GM12878 (cell line): ENCODE measurements around the gene LIPN. TPM values are rescaled to one million over a fixed set of nuclear protein-coding genes. Genes with fewer than 3 reads are reported as not detected.

Experiments
- ATAC-seq: fragments of 200-7000 bp; cut with Tn5 transposase; 3 replicates; pipeline ENCODE4 v1.9.1; 2020; ENCODE audit warnings: mild to moderate bottlenecking, moderate library complexity
- BruUV-seq: library from RNA; stranded (reverse); fragments of 400-500 nt; replicated peaks from 2 replicates; lab custom pipeline; 2021; lab: Mats Ljungman, UMichigan
- CTCF ChIA-PET: fragments of 300-600 bp; sonication (Branson Sonifier 250); formaldehyde crosslinking; extraction: SDS; loops from one replicate; lab custom pipeline; 2021; ENCODE audit warnings: inconsistent platforms; lab: Yijun Ruan, JAX
- POLR2A ChIA-PET: fragments of 350-600 bp; formaldehyde crosslinking; extraction: SDS; loops from one replicate; lab custom pipeline; 2021; ENCODE audit warnings: inconsistent platforms; lab: Charles Lee
- RAD21 ChIA-PET: fragments of 300-600 bp; sonication (Branson Sonifier 250); formaldehyde crosslinking; loops from one replicate; lab custom pipeline; 2023; ENCODE audit warnings: antibody characterized with exemption; ENCODE audit not compliant: unreplicated experiment; lab: Charles Lee
- SMC1A ChIA-PET: fragments of 300-600 bp; sonication (Branson Sonifier 250); formaldehyde crosslinking; loops from one replicate; lab custom pipeline; 2023; ENCODE audit not compliant: unreplicated experiment, uncharacterized antibody; lab: Charles Lee
- DNase-seq: peaks from one replicate; pipeline ENCODE4 v3.0.0-alpha.2; 2011; ENCODE audit warnings: low read depth, low spot score
- FAIRE-seq: peaks from 3 replicates; lab custom pipeline; 2011; peaks lifted over from hg19 to GRCh38; lab: Jason Lieb, UNC
- H2AFZ ChIP-seq: 2 replicates; pipeline ENCODE4 v1.6.0; 2011; ENCODE audit warnings: low read depth, low read length, control low read depth; ENCODE audit not compliant: control insufficient read depth
- H3K27ac ChIP-seq: 2 replicates; pipeline ENCODE4 v1.5.1; 2011; ENCODE audit warnings: control low read depth; ENCODE audit not compliant: control insufficient read depth, insufficient read depth
- H3K27me3 ChIP-seq, 2 experiments: replicated peaks in 1 of 2; 2 replicates each; pipeline versions ENCODE4 v1.6.0 to v1.6.1; 2011; ENCODE audit warnings: low read length in 1 of 2; ENCODE audit not compliant: control insufficient read depth in 2 of 2, insufficient read depth in 2 of 2
- H3K36me3 ChIP-seq, 2 experiments: 2 replicates each; pipeline ENCODE4 v1.5.1; 2011; ENCODE audit warnings: low read length in 1 of 2; ENCODE audit not compliant: control insufficient read depth in 2 of 2, insufficient read depth in 2 of 2
- H3K4me1 ChIP-seq: 2 replicates; pipeline ENCODE4 v1.6.1; 2011; ENCODE audit warnings: mild to moderate bottlenecking, low read length, moderate library complexity, mixed read lengths; ENCODE audit not compliant: control insufficient read depth, insufficient read depth
- H3K4me2 ChIP-seq: 2 replicates; pipeline ENCODE4 v1.6.0; 2011; ENCODE audit warnings: control low read depth; ENCODE audit not compliant: control insufficient read depth, insufficient read depth
- H3K4me3 ChIP-seq: fragments of 200-600 bp; sonication (generic); 2 replicates; pipeline ENCODE4 v1.5.1; 2016
- H3K79me2 ChIP-seq: 2 replicates; pipeline ENCODE4 v1.6.0; 2011; ENCODE audit warnings: low read length; ENCODE audit not compliant: control insufficient read depth, insufficient read depth
- H3K9ac ChIP-seq: 2 replicates; pipeline ENCODE4 v1.8.0; 2011; ENCODE audit warnings: low read length, control low read depth, mixed read lengths; ENCODE audit not compliant: control insufficient read depth, insufficient read depth
- H3K9me3 ChIP-seq: replicated peaks from 3 replicates; pipeline ENCODE4 v1.5.1; 2011; ENCODE audit warnings: mild to moderate bottlenecking, low read length; ENCODE audit not compliant: control insufficient read depth, insufficient read depth
- H4K20me1 ChIP-seq: 2 replicates; pipeline ENCODE4 v1.6.0; 2011; ENCODE audit not compliant: control insufficient read depth, insufficient read depth
- ASH2L ChIP-seq: fragments of 300-600, 200-600 bp; sonication (generic); IDR thresholded peaks from 2 replicates; pipeline ENCODE4 v1.6.1; 2017; ENCODE audit warnings: low read depth, mild to moderate bottlenecking, borderline replicate concordance
- ETV6 ChIP-seq, 2 experiments: fragments of 450-650 bp in 1 of 2; IDR thresholded peaks in 1 of 2; conservative IDR thresholded peaks in 1 of 2; 2 replicates each; pipeline ENCODE4 v1.6.1; 2014; ENCODE audit warnings: antibody characterized with exemption in 1 of 2, borderline replicate concordance in 1 of 2, low read depth in 1 of 2, mild to moderate bottlenecking in 1 of 2, moderate library complexity in 1 of 2
- GABPA ChIP-seq: IDR thresholded peaks from 2 replicates; pipeline ENCODE4 v1.6.1; 2014; ENCODE audit warnings: antibody characterized with exemption, low read depth, mild to moderate bottlenecking, inconsistent platforms
- HDAC2 ChIP-seq: fragments of 200-600 bp; sonication (generic); IDR thresholded peaks from 2 replicates; pipeline ENCODE4 v1.6.1; 2017
- KDM1A ChIP-seq: fragments of 200-600 bp; sonication (generic); IDR thresholded peaks from 2 replicates; pipeline ENCODE4 v1.6.1; 2016; ENCODE audit warnings: borderline replicate concordance
- NRF1 ChIP-seq: conservative IDR thresholded peaks from 2 replicates; pipeline ENCODE4 v1.6.1; 2011; ENCODE audit warnings: mild to moderate bottlenecking, low read depth, low read length, improper control_type of control experiment
- PML ChIP-seq: IDR thresholded peaks from 2 replicates; pipeline ENCODE4 v1.6.1; 2012; ENCODE audit warnings: low read length, inconsistent platforms
- SRF ChIP-seq, 2 experiments: IDR thresholded peaks; 2 replicates each; pipeline ENCODE4 v1.6.1; 2011; ENCODE audit warnings: low read depth in 2 of 2, low read length in 2 of 2, mild to moderate bottlenecking in 1 of 2, moderate library complexity in 1 of 2
- WGBS: methylation state at CpG from one replicate; pipeline ENCODE4 v1.1.6; 2016; ENCODE audit warnings: low lambda C conversion rate; ENCODE audit not compliant: insufficient replicate concordance, insufficient coverage; ENCODE audit errors: missing lambda C conversion rate; 5-methylcytosine and 5-hydroxymethylcytosine counted together
- in situ Hi-C: fragments of 300-500 bp; cut with MboI; formaldehyde crosslinking; loops from 9 replicates; pipeline ENCODE4 v1.14.3; 2018; ENCODE audit warnings: mixed read lengths
- intact Hi-C: fragments of 100-400 bp; cut with micrococcal nuclease; formaldehyde crosslinking; loops from one replicate; pipeline ENCODE4 v1.14.2; 2022; ENCODE audit not compliant: unreplicated experiment
- polyA plus RNA-seq, 11 experiments: library from polyadenylated mRNA; depleted of rRNA in 4 of 11; unstranded in 6 of 11; stranded (reverse) in 5 of 11; fragments of >200 nt; fragmentation: Nextera tagmentation in 4 of 11; fragmentation: Illumina TruSeq in 1 of 11; extraction: Ambion mirVana in 4 of 11; extraction: Trizol in 1 of 11; gene quantifications; 1 replicate in 1 of 11; 2 replicates in 10 of 11; pipeline versions ENCODE4 v1.2.1 to v1.2.3, GENCODE V29; 2011 to 2016; ENCODE audit warnings: inconsistent platforms in 2 of 11, missing spikeins in 2 of 11, low read depth in 1 of 11
- total RNA-seq, 4 experiments: library from RNA; depleted of rRNA in 3 of 4; stranded (reverse); fragments of >200 nt in 3 of 4; fragmentation: Illumina TruSeq in 1 of 4; extraction: Trizol in 1 of 4; gene quantifications; 2 replicates each; pipeline versions ENCODE4 v1.2.1 to v1.2.3, GENCODE V29; 2013 to 2021
- TF ChIP-seq, protein P1 (sequence below): IDR thresholded peaks from 2 replicates; pipeline ENCODE4 v1.6.1; 2012; ENCODE audit warnings: low read depth, low read length, improper control_type of control experiment
- TF ChIP-seq, protein P2 (sequence below): fragments of 450-650 bp; IDR thresholded peaks from 2 replicates; pipeline ENCODE4 v1.6.1; 2017; ENCODE audit warnings: mild to moderate bottlenecking, low read depth, inconsistent platforms; ENCODE audit not compliant: poor library complexity, severe bottlenecking
- TF ChIP-seq, protein P3 (sequence below), 3 experiments: IDR thresholded peaks in 2 of 3; conservative IDR thresholded peaks in 1 of 3; 2 replicates each; pipeline ENCODE4 v1.5.1; 2011; ENCODE audit warnings: low read depth in 3 of 3, low read length in 3 of 3, mild to moderate bottlenecking in 3 of 3, control low read depth in 2 of 3, moderate library complexity in 2 of 3, inconsistent platforms in 1 of 3, mixed read lengths in 1 of 3; ENCODE audit not compliant: control insufficient read depth in 2 of 3, insufficient read depth in 1 of 3; ENCODE audit errors: extremely low read depth in 1 of 3
- TF ChIP-seq, protein P4 (sequence below): fragments of 450-650 bp; IDR thresholded peaks from 2 replicates; pipeline ENCODE4 v1.6.1; 2018; ENCODE audit warnings: mild to moderate bottlenecking, low read depth, moderate library complexity; ENCODE audit not compliant: partially characterized antibody
- TF ChIP-seq, protein P5 (sequence below): IDR thresholded peaks from 2 replicates; pipeline ENCODE4 v1.6.1; 2011; ENCODE audit warnings: low read depth, mild to moderate bottlenecking, low read length, moderate library complexity, borderline replicate concordance; ENCODE audit errors: extremely low read depth

The LIPN gene
- total and polyA plus RNA-seq, 10 of the 15 experiments (the other 5 are each of a cell fraction or from before 2014, with no cell fraction given), result 0.06 to 0.23 TPM; not detected in 8

DNA sequence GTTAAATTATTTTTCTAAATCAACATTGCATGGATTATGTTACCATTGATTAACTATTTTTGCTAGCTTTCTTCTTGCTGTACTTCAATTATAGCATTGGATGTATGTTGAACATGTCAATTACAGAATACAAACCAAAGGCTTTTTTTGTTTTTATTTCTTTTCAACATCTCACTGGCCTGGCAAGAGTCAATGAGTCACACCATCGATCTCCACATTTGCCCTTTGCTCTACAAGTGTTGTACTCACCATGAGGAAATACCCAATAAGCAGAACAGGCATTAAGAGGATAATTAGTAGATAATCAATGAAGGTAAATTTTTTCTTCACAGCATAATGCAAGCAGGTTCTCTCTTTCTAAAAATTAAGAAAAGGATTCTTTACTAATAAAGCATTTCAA, 68.5 kb downstream of the LIPN start:
- ChIA-PET SMC1A (interaction anchor here (0.7 to 18.0 kb wide), 9 partner anchors 8 to 540 kb away, joined by 3 to 575 read pairs (median 4); no protein-coding TSS in a partner anchor), RAD21 (interaction anchor here (0.6 to 2.1 kb wide), 3 partner anchors 80 to 106 kb away, joined by 4 to 14 read pairs (median 4); no protein-coding TSS in a partner anchor), CTCF (interaction anchor here (0.7 to 22.7 kb wide), 5 partner anchors 8 to 159 kb away, joined by 3 to 895 read pairs (median 17); no protein-coding TSS in a partner anchor), POLR2A (no interaction called here)
- Histone ChIP-seq H3K79me2 (no peaks in the 10 kb centered on the region), H3K4me3 (no peak overlapping the region), H3K27me3 (no peaks in the 10 kb centered on the region), H3K27ac (no peak overlapping the region), H3K4me1 (0 out of 2 replicates have a peak, but pooled peaks cover 3% of the 10 kb centered on the region), H3K9ac (no peak overlapping the region), H3K9me3 (no peaks in the 10 kb centered on the region), H4K20me1 (no peaks in the 10 kb centered on the region), H3K36me3 (no peaks in the 10 kb centered on the region), H3K4me2 (no peak overlapping the region), H2AFZ (no peak overlapping the region)
- TF ChIP-seq ASH2L (no peak), PML (no peak), KDM1A (no peak), HDAC2 (no peak), NRF1 (no peak), ETV6 (conservative IDR thresholded peaks at IDR 0.05 in 1 of 2, IDR thresholded peaks at IDR 0.05 in 1 of 2; ENCODE audit: borderline replicate concordance in 1 of 2, low read depth in 1 of 2) (no peak), SRF (IDR thresholded peaks at IDR 0.05; ENCODE audit: low read depth in 2 of 2, low read length in 2 of 2) (no peak), GABPA (no peak)
- TF ChIP-seq, protein P1, sequence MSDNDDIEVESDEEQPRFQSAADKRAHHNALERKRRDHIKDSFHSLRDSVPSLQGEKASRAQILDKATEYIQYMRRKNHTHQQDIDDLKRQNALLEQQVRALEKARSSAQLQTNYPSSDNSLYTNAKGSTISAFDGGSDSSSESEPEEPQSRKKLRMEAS, result no peak
- TF ChIP-seq, protein P2, sequence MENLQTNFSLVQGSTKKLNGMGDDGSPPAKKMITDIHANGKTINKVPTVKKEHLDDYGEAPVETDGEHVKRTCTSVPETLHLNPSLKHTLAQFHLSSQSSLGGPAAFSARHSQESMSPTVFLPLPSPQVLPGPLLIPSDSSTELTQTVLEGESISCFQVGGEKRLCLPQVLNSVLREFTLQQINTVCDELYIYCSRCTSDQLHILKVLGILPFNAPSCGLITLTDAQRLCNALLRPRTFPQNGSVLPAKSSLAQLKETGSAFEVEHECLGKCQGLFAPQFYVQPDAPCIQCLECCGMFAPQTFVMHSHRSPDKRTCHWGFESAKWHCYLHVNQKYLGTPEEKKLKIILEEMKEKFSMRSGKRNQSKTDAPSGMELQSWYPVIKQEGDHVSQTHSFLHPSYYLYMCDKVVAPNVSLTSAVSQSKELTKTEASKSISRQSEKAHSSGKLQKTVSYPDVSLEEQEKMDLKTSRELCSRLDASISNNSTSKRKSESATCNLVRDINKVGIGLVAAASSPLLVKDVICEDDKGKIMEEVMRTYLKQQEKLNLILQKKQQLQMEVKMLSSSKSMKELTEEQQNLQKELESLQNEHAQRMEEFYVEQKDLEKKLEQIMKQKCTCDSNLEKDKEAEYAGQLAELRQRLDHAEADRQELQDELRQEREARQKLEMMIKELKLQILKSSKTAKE, result no peak
- TF ChIP-seq, protein P3, sequence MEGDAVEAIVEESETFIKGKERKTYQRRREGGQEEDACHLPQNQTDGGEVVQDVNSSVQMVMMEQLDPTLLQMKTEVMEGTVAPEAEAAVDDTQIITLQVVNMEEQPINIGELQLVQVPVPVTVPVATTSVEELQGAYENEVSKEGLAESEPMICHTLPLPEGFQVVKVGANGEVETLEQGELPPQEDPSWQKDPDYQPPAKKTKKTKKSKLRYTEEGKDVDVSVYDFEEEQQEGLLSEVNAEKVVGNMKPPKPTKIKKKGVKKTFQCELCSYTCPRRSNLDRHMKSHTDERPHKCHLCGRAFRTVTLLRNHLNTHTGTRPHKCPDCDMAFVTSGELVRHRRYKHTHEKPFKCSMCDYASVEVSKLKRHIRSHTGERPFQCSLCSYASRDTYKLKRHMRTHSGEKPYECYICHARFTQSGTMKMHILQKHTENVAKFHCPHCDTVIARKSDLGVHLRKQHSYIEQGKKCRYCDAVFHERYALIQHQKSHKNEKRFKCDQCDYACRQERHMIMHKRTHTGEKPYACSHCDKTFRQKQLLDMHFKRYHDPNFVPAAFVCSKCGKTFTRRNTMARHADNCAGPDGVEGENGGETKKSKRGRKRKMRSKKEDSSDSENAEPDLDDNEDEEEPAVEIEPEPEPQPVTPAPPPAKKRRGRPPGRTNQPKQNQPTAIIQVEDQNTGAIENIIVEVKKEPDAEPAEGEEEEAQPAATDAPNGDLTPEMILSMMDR (IDR thresholded peaks at IDR 0.05 in 2 of 3, conservative IDR thresholded peaks at IDR 0.05 in 1 of 3; ENCODE audit: control insufficient read depth in 2 of 3, extremely low read depth in 1 of 3, insufficient read depth in 1 of 3, low read depth in 3 of 3, low read length in 3 of 3), result no peak
- TF ChIP-seq, protein P4, sequence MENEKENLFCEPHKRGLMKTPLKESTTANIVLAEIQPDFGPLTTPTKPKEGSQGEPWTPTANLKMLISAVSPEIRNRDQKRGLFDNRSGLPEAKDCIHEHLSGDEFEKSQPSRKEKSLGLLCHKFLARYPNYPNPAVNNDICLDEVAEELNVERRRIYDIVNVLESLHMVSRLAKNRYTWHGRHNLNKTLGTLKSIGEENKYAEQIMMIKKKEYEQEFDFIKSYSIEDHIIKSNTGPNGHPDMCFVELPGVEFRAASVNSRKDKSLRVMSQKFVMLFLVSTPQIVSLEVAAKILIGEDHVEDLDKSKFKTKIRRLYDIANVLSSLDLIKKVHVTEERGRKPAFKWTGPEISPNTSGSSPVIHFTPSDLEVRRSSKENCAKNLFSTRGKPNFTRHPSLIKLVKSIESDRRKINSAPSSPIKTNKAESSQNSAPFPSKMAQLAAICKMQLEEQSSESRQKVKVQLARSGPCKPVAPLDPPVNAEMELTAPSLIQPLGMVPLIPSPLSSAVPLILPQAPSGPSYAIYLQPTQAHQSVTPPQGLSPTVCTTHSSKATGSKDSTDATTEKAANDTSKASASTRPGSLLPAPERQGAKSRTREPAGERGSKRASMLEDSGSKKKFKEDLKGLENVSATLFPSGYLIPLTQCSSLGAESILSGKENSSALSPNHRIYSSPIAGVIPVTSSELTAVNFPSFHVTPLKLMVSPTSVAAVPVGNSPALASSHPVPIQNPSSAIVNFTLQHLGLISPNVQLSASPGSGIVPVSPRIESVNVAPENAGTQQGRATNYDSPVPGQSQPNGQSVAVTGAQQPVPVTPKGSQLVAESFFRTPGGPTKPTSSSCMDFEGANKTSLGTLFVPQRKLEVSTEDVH, result no peak
- TF ChIP-seq, protein P5, sequence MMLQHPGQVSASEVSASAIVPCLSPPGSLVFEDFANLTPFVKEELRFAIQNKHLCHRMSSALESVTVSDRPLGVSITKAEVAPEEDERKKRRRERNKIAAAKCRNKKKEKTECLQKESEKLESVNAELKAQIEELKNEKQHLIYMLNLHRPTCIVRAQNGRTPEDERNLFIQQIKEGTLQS, result no peak
- BruUV-seq, result no TSS peak
- DNase-seq (no peak), FAIRE-seq (no peak), ATAC-seq (no peak)
- intact Hi-C loops, result no loop called here
- 0% methylated on average over 1 of the region's 1 CpG for WGBS
- in situ Hi-C loops, result no loop called here
